HG03097 (cell line): Measurements from ENCODE around the gene CARMIL3.
"Not testable (repeated sequence)": the region's sequence is repeated elsewhere in the genome, so short reads cannot be mapped to it uniquely, and the experiment has no call there.

Experiments used
- ATAC-seq: cut with Tn5 transposase; IDR thresholded peaks from one replicate; pipeline ENCODE4 v1.9.1; 2021; ENCODE audit not compliant: unreplicated experiment, low FRiP score

Gene CARMIL3

GRCh38 chr14:24093207-24093900, 41.5 kb downstream of the CARMIL3 start:
- ATAC-seq = no peak

- peak; percentile 41 for ATAC-seq
Measured at GRCh38 chr14:24093901-24094840, 42.4 kb downstream of the CARMIL3 start, which contains the start of gene PCK2. TSS of gene PCK2 (plus strand) at chr14:24094311. CDS start at chr14:24094406, 95 bp downstream.

GRCh38 chr14:24094841-24095270, 43.0 kb downstream of the CARMIL3 start:
- no peak for ATAC-seq

- ATAC-seq = peak; percentile 53
Measured at GRCh38 chr14:24095271-24096068, 43.7 kb downstream of the CARMIL3 start.

- no peak for ATAC-seq
Measured at GRCh38 chr14:24096545-24097181, 44.9 kb downstream of the CARMIL3 start.

- no peak for ATAC-seq
Measured at GRCh38 chr14:24098229-24098926, 46.6 kb downstream of the CARMIL3 start.

GRCh38 chr14:24098927-24099813, 47.4 kb downstream of the CARMIL3 start:
- ATAC-seq = no peak

- no peak for ATAC-seq
Measured at GRCh38 chr14:24100197-24100981, 48.6 kb downstream of the CARMIL3 start.

GRCh38 chr14:24100982-24101494, 49.2 kb downstream of the CARMIL3 start:
- no peak for ATAC-seq

- no peak for ATAC-seq
Measured at GRCh38 chr14:24102357-24103048, 50.7 kb downstream of the CARMIL3 start.

GRCh38 chr14:24103451-24103850, 51.6 kb downstream of the CARMIL3 start:
- no peak for ATAC-seq

GRCh38 chr14:24105609-24106239, 53.9 kb downstream of the CARMIL3 start:
- ATAC-seq = not testable (repeated sequence)

GRCh38 chr14:24106672-24107271, 55.0 kb downstream of the CARMIL3 start:
- no peak for ATAC-seq

- peak; percentile 31 for ATAC-seq
Measured at GRCh38 chr14:24108336-24108874, 56.6 kb downstream of the CARMIL3 start.

- ATAC-seq = no peak
Measured at GRCh38 chr14:24110060-24110459, 58.3 kb downstream of the CARMIL3 start.

GRCh38 chr14:24110523-24110922, 58.7 kb downstream of the CARMIL3 start:
- ATAC-seq = no peak
